ENCODE measurements around the gene CNNM2.

DNA sequence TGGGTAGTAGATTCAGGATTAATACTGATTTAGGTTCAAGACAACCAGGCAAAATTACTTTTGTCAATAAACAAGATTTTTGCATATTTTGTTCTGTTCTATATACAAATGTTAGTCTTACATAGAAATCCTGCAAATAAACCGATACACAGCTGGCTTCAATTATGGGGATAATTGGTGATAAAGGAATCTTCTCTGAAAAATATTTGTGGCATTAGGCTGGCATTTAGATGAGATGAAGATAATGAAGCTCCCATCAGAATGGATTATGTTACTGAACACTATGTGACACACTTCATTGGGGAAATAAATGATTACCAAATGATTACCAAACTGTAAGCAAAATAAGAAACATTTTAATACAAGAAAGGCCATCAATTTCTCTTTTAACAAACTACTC, 209.1 kb downstream of the CNNM2 start:
- TF ChIP-seq, protein P1, sequence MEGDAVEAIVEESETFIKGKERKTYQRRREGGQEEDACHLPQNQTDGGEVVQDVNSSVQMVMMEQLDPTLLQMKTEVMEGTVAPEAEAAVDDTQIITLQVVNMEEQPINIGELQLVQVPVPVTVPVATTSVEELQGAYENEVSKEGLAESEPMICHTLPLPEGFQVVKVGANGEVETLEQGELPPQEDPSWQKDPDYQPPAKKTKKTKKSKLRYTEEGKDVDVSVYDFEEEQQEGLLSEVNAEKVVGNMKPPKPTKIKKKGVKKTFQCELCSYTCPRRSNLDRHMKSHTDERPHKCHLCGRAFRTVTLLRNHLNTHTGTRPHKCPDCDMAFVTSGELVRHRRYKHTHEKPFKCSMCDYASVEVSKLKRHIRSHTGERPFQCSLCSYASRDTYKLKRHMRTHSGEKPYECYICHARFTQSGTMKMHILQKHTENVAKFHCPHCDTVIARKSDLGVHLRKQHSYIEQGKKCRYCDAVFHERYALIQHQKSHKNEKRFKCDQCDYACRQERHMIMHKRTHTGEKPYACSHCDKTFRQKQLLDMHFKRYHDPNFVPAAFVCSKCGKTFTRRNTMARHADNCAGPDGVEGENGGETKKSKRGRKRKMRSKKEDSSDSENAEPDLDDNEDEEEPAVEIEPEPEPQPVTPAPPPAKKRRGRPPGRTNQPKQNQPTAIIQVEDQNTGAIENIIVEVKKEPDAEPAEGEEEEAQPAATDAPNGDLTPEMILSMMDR (IDR thresholded peaks at IDR 0.05) = no peak
- no peak for TF ChIP-seq POLR2A (IDR thresholded peaks at IDR 0.05)

All from prostate gland (tissue), 2 donors.